ENCODE measurements around the gene PROSER3.

The PROSER3 gene

DNA sequence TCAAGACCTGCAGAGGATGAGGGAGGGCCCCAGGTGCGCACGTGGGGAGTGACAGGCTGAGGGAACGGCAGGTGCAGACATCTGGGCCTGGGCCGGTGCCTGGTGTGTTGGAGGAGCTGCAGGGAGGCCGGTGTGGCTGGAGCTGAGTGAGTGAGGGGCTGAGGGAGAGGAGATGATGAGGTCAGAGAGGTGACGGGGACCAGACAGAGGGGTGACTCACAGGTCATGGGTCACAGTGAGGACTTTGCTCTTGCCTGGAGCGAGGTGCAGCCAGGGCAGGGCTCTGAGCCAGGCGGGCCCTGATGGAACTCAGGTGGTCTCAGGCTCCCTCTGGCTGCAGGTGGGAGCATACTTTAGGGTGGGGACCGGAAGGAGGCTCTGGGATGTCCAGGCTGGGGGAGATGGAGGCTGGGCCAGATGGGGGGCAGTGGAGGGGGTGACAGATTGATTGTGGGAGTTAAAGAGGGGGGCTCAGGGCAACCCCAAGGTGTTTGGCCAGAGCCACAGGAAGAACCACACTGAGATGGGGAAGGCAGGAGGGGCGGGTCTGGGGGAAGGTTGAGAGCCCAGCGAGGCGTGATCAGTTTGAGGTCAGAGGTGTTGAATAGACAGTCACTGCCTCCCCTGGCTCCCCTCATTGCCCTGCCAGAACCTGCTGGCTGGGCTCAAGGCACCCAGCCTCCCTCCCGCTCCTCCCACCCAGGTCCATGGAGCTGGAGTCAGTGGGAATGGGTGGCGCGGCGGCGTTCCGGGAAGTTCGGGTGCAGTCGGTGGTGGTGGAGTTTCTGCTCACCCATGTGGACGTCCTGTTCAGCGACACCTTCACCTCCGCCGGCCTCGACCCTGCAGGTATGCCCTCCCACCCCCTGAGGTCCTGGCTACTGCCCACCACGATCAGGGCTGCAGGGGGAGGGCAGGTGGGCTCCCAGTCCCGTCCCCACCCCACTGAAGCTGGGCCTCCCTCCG is 25.8 kb downstream of the PROSER3 start:
- no peak overlapping the region for H3K27ac Mint-ChIP-seq

DNA sequence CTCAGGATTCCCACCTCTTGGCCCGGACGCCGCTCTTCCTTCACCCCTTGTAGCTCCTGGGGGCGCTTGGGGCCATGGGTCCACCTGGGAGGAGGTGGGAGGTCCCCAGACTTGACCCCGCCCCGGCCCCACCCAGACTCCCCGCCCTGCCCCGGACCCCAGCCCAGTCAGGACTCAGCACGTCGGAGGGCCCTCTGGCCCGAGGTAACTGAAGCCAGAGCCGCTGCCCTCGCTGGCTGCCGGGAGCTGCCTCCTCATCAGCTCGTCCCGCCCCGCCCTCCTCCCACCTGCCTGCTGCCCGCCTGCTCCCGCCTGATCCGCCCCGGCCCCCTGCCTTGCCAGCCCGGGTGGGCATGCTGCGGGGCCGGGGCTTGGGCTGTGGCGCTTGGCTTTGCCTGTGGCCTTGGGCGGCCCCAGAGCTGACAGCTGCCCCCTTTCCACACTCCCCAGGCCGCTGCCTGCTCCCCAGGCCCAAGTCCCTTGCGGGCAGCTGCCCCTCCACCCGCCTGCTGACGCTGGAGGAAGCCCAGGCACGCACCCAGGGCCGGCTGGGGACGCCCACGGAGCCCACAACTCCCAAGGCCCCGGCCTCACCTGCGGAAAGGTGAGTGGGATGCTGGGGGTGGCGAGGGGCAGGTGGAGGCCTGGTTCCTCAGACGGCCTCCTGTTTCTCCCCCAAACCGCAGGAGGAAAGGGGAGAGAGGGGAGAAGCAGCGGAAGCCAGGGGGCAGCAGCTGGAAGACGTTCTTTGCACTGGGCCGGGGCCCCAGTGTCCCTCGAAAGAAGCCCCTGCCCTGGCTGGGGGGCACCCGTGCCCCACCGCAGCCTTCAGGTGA is 26.7 kb downstream of the PROSER3 start:
- no peaks in the 10 kb centered on the region for H3K27me3 Mint-ChIP-seq
- no peaks in the 10 kb centered on the region for H3K9me3 Mint-ChIP-seq
- no peak overlapping the region for H3K27ac Mint-ChIP-seq
- H3K4me1 Mint-ChIP-seq (ENCODE audit: low read depth), result no peaks in the 10 kb centered on the region
- H3K36me3 Mint-ChIP-seq (ENCODE audit: low read depth), result no peaks in the 10 kb centered on the region
- H3K4me3 Mint-ChIP-seq, result no peak overlapping the region

More for the DNA sequence above, 25.8 kb downstream of the PROSER3 start:
- H3K9me3 Mint-ChIP-seq, result no peaks in the 10 kb centered on the region
- no peaks in the 10 kb centered on the region for H3K27me3 Mint-ChIP-seq
- H3K4me1 Mint-ChIP-seq (ENCODE audit: low read depth), result no peaks in the 10 kb centered on the region
- H3K36me3 Mint-ChIP-seq (ENCODE audit: low read depth), result no peaks in the 10 kb centered on the region
- H3K4me3 Mint-ChIP-seq, result no peak overlapping the region

DNA sequence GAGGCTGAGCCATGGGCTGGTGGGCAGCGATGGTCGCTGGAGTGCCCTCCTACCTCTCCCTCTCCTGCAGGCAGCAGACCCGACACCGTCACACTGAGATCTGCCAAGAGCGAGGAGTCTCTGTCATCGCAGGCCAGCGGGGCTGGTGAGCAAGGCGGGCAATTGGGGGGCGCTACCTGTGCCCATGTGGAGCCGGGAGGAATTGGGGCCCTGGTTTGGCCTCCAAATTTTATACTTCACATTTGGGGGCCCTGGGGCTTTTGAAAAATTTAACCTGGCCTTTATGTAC is 27.3 kb downstream of the PROSER3 start:
- H3K36me3 Mint-ChIP-seq (ENCODE audit: low read depth), result no peaks in the 10 kb centered on the region
- no peaks in the 10 kb centered on the region for H3K9me3 Mint-ChIP-seq
- H3K27me3 Mint-ChIP-seq, result no peaks in the 10 kb centered on the region
- H3K4me3 Mint-ChIP-seq, result no peak overlapping the region
- no peaks in the 10 kb centered on the region for H3K4me1 Mint-ChIP-seq (ENCODE audit: low read depth)
- no peak overlapping the region for H3K27ac Mint-ChIP-seq

DNA sequence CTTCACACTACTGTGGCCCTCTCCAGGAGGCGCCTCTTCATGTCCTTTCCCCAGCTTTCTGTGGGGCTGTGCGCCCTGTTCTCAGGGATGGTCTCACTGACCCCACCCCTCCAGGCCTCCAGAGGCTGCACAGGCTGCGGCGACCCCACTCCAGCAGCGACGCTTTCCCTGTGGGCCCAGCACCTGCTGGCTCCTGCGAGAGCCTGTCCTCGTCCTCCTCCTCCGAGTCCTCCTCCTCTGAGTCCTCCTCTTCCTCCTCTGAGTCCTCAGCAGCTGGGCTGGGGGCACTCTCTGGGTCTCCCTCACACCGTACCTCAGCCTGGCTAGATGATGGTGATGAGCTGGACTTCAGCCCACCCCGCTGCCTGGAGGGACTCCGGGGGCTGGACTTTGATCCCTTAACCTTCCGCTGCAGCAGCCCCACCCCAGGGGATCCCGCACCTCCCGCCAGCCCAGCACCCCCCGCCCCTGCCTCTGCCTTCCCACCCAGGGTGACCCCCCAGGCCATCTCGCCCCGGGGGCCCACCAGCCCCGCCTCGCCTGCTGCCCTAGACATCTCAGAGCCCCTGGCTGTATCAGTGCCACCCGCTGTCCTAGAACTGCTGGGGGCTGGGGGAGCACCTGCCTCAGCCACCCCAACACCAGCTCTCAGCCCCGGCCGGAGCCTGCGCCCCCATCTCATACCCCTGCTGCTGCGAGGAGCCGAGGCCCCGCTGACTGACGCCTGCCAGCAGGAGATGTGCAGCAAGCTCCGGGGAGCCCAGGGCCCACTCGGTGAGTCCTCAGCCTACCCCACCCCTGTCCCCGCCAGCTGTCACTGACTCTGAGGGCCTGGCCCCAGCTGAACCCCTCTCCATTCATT is 28.6 kb downstream of the PROSER3 start:
- no peak overlapping the region for H3K4me3 Mint-ChIP-seq
- H3K36me3 Mint-ChIP-seq (ENCODE audit: low read depth), result no peaks in the 10 kb centered on the region
- no peaks in the 10 kb centered on the region for H3K27me3 Mint-ChIP-seq
- no peaks in the 10 kb centered on the region for H3K9me3 Mint-ChIP-seq
- H3K4me1 Mint-ChIP-seq (ENCODE audit: low read depth), result no peaks in the 10 kb centered on the region
- peak overlapping the region; percentile 21 for H3K27ac Mint-ChIP-seq

DNA sequence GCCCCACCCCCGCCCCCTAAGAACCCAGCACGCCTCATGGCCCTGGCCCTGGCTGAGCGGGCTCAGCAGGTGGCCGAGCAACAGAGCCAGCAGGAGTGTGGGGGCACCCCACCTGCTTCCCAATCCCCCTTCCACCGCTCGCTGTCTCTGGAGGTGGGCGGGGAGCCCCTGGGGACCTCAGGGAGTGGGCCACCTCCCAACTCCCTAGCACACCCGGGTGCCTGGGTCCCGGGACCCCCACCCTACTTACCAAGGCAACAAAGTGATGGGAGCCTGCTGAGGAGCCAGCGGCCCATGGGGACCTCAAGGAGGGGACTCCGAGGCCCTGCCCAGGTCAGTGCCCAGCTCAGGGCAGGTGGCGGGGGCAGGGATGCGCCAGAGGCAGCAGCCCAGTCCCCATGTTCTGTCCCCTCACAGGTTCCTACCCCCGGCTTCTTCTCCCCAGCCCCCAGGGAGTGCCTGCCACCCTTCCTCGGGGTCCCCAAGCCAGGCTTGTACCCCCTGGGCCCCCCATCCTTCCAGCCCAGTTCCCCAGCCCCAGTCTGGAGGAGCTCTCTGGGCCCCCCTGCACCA is 29.3 kb downstream of the PROSER3 start:
- no peaks in the 10 kb centered on the region for H3K4me1 Mint-ChIP-seq (ENCODE audit: low read depth)
- H3K27me3 Mint-ChIP-seq, result no peaks in the 10 kb centered on the region
- H3K4me3 Mint-ChIP-seq, result no peak overlapping the region
- H3K27ac Mint-ChIP-seq, result no peak overlapping the region
- no peaks in the 10 kb centered on the region for H3K36me3 Mint-ChIP-seq (ENCODE audit: low read depth)
- H3K9me3 Mint-ChIP-seq, result no peaks in the 10 kb centered on the region

DNA sequence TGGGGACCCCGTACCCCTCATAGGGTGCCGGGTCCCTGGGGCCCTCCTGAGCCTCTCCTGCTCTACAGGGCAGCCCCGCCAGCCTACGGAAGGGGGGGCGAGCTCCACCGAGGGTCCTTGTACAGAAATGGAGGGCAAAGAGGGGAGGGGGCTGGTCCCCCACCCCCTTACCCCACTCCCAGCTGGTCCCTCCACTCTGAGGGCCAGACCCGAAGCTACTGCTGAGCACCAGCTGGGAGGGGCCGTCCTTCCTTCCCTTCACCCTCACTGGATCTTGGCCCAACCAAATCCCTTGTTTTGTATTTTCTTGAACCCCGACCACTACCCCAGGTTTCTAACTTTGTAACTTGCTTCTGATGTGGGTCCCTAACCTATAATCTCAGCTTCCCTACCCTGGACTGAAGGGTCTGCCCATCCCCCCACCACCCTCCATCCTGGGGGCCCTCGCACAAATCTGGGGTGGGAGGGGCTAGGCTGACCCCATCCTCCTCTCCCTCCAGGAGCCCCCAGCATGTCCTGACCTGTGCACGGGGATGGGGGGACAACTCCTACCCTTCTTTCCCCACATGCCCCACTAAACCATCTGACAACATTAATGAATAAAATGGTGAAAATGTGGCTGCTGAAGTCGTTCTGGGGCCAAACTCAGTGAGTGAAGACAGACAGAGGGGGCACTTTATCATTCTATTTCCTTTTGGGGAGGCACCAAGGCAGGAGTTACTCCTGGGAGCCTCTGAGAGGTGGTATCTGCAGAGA is 30.4 kb downstream of the PROSER3 start:
- H3K4me1 Mint-ChIP-seq (ENCODE audit: low read depth), result no peaks in the 10 kb centered on the region
- no peaks in the 10 kb centered on the region for H3K9me3 Mint-ChIP-seq
- no peak overlapping the region for H3K27ac Mint-ChIP-seq
- no peaks in the 10 kb centered on the region for H3K36me3 Mint-ChIP-seq (ENCODE audit: low read depth)
- no peak overlapping the region for H3K4me3 Mint-ChIP-seq
- no peaks in the 10 kb centered on the region for H3K27me3 Mint-ChIP-seq

DNA sequence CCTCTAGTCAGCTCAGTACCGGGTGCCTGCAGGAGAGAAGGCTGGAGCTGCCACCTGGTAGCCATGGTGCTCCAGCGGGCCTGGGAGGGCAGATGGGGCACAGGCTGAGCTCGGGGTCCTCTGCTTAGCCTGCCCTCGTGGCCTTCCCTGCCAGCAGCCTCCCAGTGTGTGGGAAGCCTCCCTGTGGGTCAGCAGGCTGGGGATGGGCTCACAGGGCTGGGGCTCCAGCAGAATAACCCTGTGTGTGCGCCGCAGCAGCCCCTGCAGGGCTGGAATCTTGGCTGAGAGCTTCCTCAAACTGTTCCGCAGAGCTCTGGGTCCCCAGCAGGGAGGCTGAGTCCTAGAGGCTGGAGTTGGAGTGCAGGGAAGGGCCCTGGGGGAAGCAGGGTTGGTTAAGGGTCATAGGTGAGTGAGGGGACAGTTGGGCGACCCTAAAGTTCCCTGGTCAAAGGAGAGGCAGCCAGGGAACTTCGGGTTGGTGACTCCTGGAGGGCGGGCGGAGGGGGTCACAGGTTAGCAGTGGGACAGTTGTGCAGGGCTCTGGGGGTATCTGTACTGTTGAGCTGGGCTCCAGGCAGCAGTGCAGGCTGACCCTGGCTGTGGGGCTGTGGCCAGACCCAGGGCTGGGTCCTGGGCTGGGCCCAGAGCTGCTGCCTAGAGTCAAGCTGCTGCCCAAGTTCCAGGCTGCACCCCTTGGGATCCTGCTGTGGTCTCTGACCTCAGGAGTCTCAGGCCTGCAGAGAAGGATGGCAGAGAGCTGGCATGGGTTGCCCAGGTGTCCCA is 31.4 kb downstream of the PROSER3 start:
- Mint-ChIP-seq H3K4me3 (no peak overlapping the region), H3K4me1 (ENCODE audit: low read depth) (no peaks in the 10 kb centered on the region), H3K27me3 (no peaks in the 10 kb centered on the region), H3K27ac (no peak overlapping the region), H3K9me3 (no peaks in the 10 kb centered on the region), H3K36me3 (ENCODE audit: low read depth) (no peaks in the 10 kb centered on the region)

DNA sequence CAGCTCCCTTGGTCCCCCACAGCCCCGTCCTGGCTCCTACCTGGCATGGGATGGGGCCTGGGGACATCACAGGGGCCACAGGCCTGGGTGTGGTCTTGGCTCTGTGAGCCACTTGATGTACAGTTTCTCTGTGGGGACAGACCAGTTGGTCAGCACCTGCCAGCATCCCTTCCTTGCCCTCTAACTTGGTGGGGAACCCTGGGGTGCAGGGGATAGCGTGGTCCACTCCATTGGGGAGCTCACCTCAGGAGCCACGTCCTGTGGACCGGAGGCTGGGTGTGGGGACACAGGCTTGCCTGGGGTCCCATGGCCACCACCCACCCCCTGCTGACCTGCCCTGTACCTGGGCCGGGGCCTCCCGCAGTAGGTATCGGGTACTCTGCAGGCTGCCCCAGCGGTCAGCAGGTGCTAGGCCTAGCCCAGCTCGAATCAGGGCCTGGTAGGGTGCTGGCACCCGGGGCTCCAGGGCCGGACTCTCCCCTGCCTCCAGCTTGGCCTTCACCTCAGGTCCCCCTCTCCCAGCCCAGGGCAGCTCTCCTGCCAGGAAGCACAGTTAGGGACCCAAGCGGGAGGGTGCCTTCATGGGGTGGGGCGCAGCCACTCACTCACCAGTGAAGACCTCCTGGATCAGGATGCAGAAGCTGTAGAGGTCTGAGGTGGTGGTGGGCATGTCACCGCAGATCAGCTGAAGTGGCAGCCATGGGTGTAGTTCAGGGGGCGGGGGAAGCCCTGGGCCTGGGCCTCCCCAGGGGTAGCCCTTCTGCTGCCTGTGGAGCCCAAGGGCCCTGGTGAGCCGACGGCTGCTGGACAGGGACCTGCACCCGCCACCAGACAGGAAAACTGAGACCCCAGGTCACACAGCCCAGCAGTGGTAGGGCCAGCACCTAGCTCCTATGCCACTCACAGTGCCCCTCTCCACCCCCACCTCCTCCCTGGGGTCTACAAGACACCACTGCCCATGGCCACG is 32.3 kb downstream of the PROSER3 start:
- Mint-ChIP-seq H3K4me3 (no peak overlapping the region), H3K4me1 (ENCODE audit: low read depth) (no peaks in the 10 kb centered on the region), H3K27ac (no peak overlapping the region), H3K9me3 (no peaks in the 10 kb centered on the region), H3K27me3 (no peaks in the 10 kb centered on the region), H3K36me3 (ENCODE audit: low read depth) (no peaks in the 10 kb centered on the region)

DNA sequence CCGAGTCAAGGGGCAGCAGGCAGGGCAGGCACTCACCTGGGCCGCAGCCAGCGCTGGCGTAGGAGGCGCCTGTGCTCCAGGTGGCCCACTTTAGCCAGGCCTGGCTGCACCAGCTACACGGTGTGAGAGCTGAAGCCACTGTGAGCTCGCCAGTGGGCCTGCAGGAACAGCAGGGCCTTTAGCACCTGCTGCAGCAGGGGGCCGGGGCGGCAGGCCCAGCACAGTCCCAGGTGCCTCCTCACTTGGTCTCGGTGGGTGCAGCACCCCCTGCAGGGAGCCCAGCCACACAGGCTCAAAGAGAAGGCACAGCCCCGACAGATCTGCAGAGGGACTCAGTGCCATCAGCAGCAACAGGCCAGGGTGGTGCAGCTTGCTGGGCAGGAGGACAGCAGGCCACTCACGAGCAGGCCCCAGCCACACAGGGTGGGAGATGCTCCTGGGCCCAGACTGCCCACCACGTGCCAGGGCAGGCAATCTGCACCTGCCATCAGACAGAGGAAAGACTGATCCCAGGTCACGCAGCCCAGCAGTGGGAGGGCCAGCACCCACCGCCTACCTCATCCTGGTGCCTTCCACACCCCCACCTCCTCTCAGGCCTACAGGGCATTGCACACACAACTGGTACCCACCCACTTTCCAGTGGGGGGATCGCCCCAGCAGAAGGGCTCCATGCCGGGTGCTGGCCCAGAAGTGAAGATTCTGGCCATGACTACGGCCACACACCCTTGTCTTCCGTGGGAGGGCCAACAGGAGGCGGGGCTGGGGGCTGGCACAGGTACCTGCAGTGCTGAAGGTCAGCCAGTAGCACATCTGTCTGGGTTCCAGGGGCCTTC is 33.2 kb downstream of the PROSER3 start:
- H3K9me3 Mint-ChIP-seq, result no peaks in the 10 kb centered on the region
- H3K27ac Mint-ChIP-seq, result no peak overlapping the region
- H3K27me3 Mint-ChIP-seq, result peaks cover 5% of the 10 kb centered on the region
- H3K4me1 Mint-ChIP-seq (ENCODE audit: low read depth), result no peaks in the 10 kb centered on the region
- no peaks in the 10 kb centered on the region for H3K36me3 Mint-ChIP-seq (ENCODE audit: low read depth)
- no peak overlapping the region for H3K4me3 Mint-ChIP-seq

DNA sequence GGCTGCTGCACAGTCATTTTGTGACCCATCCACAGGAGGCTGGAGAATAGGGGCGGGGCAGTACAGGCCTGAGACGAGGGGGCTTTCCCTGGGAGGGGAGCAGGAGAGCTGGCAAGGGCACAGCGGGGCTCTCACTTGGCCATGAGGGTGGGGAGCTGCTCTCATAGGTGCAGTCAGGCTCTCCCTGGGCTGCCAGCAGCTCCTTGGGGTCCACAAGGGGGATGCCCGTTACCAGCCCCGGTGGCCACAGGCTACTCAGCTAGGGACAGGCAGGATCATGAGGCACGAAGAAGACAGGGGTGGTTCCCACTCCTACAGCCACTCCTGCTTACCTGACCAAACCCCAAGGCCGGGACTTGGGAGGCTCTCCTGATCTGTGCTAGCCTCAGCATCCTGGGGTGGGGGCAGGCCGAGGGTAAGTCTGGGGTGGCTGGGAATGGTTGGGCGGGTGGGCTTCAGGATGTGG is 33.9 kb downstream of the PROSER3 start:
- no peak overlapping the region for H3K4me3 Mint-ChIP-seq
- no peaks in the 10 kb centered on the region for H3K9me3 Mint-ChIP-seq

DNA sequence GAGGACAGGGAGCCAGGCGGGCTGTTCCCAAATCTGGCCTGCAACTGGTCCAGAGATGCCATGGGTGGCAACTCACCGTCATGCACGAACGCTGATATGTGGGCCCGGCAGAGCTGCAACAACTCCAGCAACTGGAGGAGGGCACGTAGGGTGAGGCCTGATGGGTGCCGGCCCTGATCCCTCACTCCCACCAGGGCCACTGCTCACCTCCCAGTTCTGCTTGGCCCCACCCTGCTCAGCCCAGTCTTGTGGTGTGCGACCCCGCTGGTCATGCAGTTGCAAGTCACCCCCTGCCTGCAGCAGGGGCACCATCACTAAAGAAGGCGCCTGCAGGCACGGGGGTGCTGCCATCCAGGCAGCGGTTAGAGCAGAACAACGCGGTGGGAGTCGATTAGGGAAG is 34.3 kb downstream of the PROSER3 start:
- Mint-ChIP-seq H3K27me3 (peaks cover 16% of the 10 kb centered on the region), H3K9me3 (no peaks in the 10 kb centered on the region), H3K4me3 (no peak overlapping the region), H3K36me3 (ENCODE audit: low read depth) (no peaks in the 10 kb centered on the region), H3K27ac (no peak overlapping the region), H3K4me1 (ENCODE audit: low read depth) (no peaks in the 10 kb centered on the region)

More for the DNA sequence above, 33.9 kb downstream of the PROSER3 start:
- H3K36me3 Mint-ChIP-seq (ENCODE audit: low read depth), result no peaks in the 10 kb centered on the region
- H3K27ac Mint-ChIP-seq, result no peak overlapping the region
- no peaks in the 10 kb centered on the region for H3K4me1 Mint-ChIP-seq (ENCODE audit: low read depth)
- peaks cover 11% of the 10 kb centered on the region for H3K27me3 Mint-ChIP-seq

DNA sequence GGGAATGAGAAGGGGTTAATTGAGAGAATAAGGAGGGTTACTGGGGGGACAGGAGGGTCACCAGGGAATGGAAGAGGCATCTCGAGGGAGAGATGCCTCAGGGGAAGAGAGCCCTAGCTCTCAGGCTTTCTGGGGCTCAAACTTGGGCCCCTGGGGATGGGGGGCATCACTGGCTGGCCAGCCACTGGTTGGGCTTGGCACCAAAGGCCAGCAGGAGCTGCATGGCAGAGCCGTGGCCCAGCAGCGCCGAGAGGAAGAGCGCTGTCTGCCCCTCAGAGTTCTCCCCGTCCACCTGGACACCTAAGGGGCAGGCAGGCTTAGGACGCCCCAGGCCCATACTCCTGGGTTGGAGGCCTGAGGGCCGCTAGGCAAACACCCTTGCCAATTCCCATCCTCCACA is 34.9 kb downstream of the PROSER3 start:
- Mint-ChIP-seq H3K27ac (no peak overlapping the region), H3K9me3 (no peaks in the 10 kb centered on the region), H3K36me3 (ENCODE audit: low read depth) (no peaks in the 10 kb centered on the region), H3K4me1 (ENCODE audit: low read depth) (no peaks in the 10 kb centered on the region), H3K27me3 (peaks cover 18% of the 10 kb centered on the region), H3K4me3 (no peak overlapping the region)

Data from stimulated activated naive CD8-positive, alpha-beta T cell treated with anti-CD3 and anti-CD28 coated beads, Interleukin-15, Interleukin-2, amounts not matched to agents 100 ng/mL and 50 ng/mL, for 24 hours (primary cell).